HepG2 (cell line): ENCODE data around the gene CTIF. TPM values are rescaled to one million over a fixed set of nuclear protein-coding genes. Genes with fewer than 3 reads are reported as not detected.

ENCODE experiments used
- ATAC-seq: fragments of 200-7000 bp; cut with Tn5 transposase; 3 replicates; pipeline ENCODE4 v1.9.1; 2020; ENCODE audit warnings: mild to moderate bottlenecking, moderate library complexity
- BruUV-seq: library from RNA; stranded (reverse); fragments of 400-500 nt; replicated peaks from 2 replicates; lab custom pipeline; 2021; lab: Mats Ljungman, UMichigan
- CTCF ChIA-PET: fragments of 300-600 bp; formaldehyde crosslinking; extraction: SDS; loops from one replicate; lab custom pipeline; 2021; ENCODE audit warnings: low total read pairs, inconsistent platforms, low intra/inter-chr PET ratio; lab: Yijun Ruan, JAX
- POLR2A ChIA-PET: fragments of 350-600 bp; sonication (Branson Sonifier 250); formaldehyde crosslinking; loops from one replicate; lab custom pipeline; 2020; ENCODE audit warnings: antibody characterized with exemption, inconsistent platforms; lab: Yijun Ruan, JAX
- DNase-seq: peaks from one replicate; pipeline ENCODE4 v3.0.0-alpha.2; 2015; ENCODE audit warnings: low spot score
- FAIRE-seq: peaks from 3 replicates; lab custom pipeline; 2011; peaks lifted over from hg19 to GRCh38; lab: Jason Lieb, UNC
- H2AFZ ChIP-seq: one replicate; pipeline ENCODE4 v1.6.1; 2011; ENCODE audit warnings: low read length, inconsistent platforms
- H3K27ac ChIP-seq: fragments of 300-600 bp; 3 replicates; pipeline ENCODE4 v1.8.0; 2011; ENCODE audit warnings: mixed run types, mild to moderate bottlenecking, mixed read lengths, low read length, inconsistent platforms; ENCODE audit not compliant: insufficient read depth; ENCODE audit errors: extremely low read length
- H3K27me3 ChIP-seq, 2 experiments: fragments of 200-600 bp in 1 of 2; 2 replicates in 1 of 2; 3 replicates in 1 of 2; pipeline versions ENCODE4 v1.6.0 to v1.8.0; 2011; ENCODE audit warnings: low read length in 2 of 2, mild to moderate bottlenecking in 2 of 2, moderate library complexity in 2 of 2, inconsistent platforms in 1 of 2; ENCODE audit not compliant: insufficient read depth in 2 of 2, control insufficient read depth in 1 of 2
- H3K36me3 ChIP-seq, 2 experiments: fragments of 200-600 bp in 1 of 2; replicated peaks in 1 of 2; 2 replicates in 1 of 2; 3 replicates in 1 of 2; pipeline versions ENCODE4 v1.5.1 to v1.8.0; 2011; ENCODE audit warnings: low read length in 2 of 2, inconsistent platforms in 1 of 2; ENCODE audit not compliant: insufficient read depth in 2 of 2, control insufficient read depth in 1 of 2
- H3K4me1 ChIP-seq: 2 replicates; pipeline ENCODE4 v1.5.1; 2012; ENCODE audit warnings: low read length, inconsistent platforms; ENCODE audit not compliant: insufficient read depth
- H3K4me2 ChIP-seq: 2 replicates; pipeline ENCODE4 v1.6.0; 2011; ENCODE audit warnings: low read depth, low read length, inconsistent platforms
- H3K4me3 ChIP-seq, 3 experiments: fragments of 200-600 bp in 1 of 3; sonication (generic), shearing (Covaris generic) in 1 of 3; replicated peaks in 1 of 3; 2 replicates each; pipeline ENCODE4 v1.5.1; 2011 to 2016; ENCODE audit warnings: low read length in 3 of 3, inconsistent platforms in 2 of 3, low read depth in 2 of 3, mild to moderate bottlenecking in 2 of 3, control low read depth in 1 of 3, mixed read lengths in 1 of 3; ENCODE audit not compliant: insufficient read depth in 1 of 3
- H3K79me2 ChIP-seq: one replicate; pipeline ENCODE4 v1.6.1; 2011; ENCODE audit warnings: low read length, inconsistent platforms; ENCODE audit not compliant: insufficient read depth
- H3K9ac ChIP-seq: 2 replicates; pipeline ENCODE4 v1.6.0; 2011; ENCODE audit warnings: mild to moderate bottlenecking, low read depth, low read length, inconsistent platforms; ENCODE audit not compliant: insufficient read depth
- H3K9me3 ChIP-seq: 2 replicates; pipeline ENCODE4 v1.5.1; 2012; ENCODE audit warnings: mild to moderate bottlenecking, low read length
- H4K20me1 ChIP-seq: 2 replicates; pipeline ENCODE4 v1.6.0; 2011; ENCODE audit warnings: inconsistent platforms, mild to moderate bottlenecking, low read length, moderate library complexity; ENCODE audit not compliant: insufficient read depth
- AKNA ChIP-seq: sonication (generic); formaldehyde crosslinking; IDR thresholded peaks from 2 replicates; pipeline ENCODE4 v1.4.0; 2020; ENCODE audit warnings: missing genetic modification reagents, borderline replicate concordance
- ATM ChIP-seq: fragments of 450-650 bp; IDR thresholded peaks from 2 replicates; pipeline ENCODE4 v1.7.1; 2017; ENCODE audit warnings: mild to moderate bottlenecking, borderline replicate concordance
- CHD4 ChIP-seq: fragments of 200-600 bp; sonication (generic); IDR thresholded peaks from 2 replicates; pipeline ENCODE4 v1.7.0; 2017; ENCODE audit warnings: mild to moderate bottlenecking, low read length, borderline replicate concordance
- IKZF4 ChIP-seq: sonication (generic); formaldehyde crosslinking; IDR thresholded peaks from 2 replicates; pipeline ENCODE4 v1.5.1; 2020; ENCODE audit warnings: borderline replicate concordance, mild to moderate bottlenecking, low read depth, missing genetic modification reagents; ENCODE audit errors: not compliant biosample characterization
- MAF1 ChIP-seq: sonication (generic); formaldehyde crosslinking; IDR thresholded peaks from 2 replicates; pipeline ENCODE4 v1.5.0; 2020; ENCODE audit warnings: missing genetic modification reagents, borderline replicate concordance
- NRL ChIP-seq: sonication (generic); formaldehyde crosslinking; IDR thresholded peaks from 2 replicates; pipeline ENCODE4 v1.5.0; 2020; ENCODE audit warnings: missing genetic modification reagents, mild to moderate bottlenecking, moderate library complexity, borderline replicate concordance
- PTBP1 ChIP-seq: fragments of 200-400 bp; formaldehyde crosslinking; IDR thresholded peaks from 2 replicates; pipeline ENCODE4 v1.6.1; 2018; ENCODE audit warnings: low read length, low read depth; ENCODE audit not compliant: poor library complexity, severe bottlenecking
- ZKSCAN5 ChIP-seq: sonication (generic); formaldehyde crosslinking; IDR thresholded peaks from 2 replicates; pipeline ENCODE4 v1.5.1; 2020; ENCODE audit warnings: mild to moderate bottlenecking, missing genetic modification reagents
- ZMYM3 ChIP-seq: sonication (generic); formaldehyde crosslinking; IDR thresholded peaks from 2 replicates; pipeline ENCODE4 v1.5.1; 2020; ENCODE audit warnings: mild to moderate bottlenecking, missing genetic modification reagents
- ZNF557 ChIP-seq: sonication (generic); formaldehyde crosslinking; IDR thresholded peaks from 2 replicates; pipeline ENCODE4 v1.4.0; 2020; ENCODE audit warnings: missing genetic modification reagents
- ZNF609 ChIP-seq: sonication (generic); formaldehyde crosslinking; IDR thresholded peaks from 2 replicates; pipeline ENCODE4 v1.4.0; 2020; ENCODE audit warnings: mild to moderate bottlenecking, missing genetic modification reagents, borderline replicate concordance
- ZNF749 ChIP-seq: sonication (generic); formaldehyde crosslinking; IDR thresholded peaks from 2 replicates; pipeline ENCODE4 v1.8.0; 2022; ENCODE audit warnings: mild to moderate bottlenecking, missing genetic modification reagents, moderate library complexity, borderline replicate concordance
- ZNF788 ChIP-seq: sonication (generic); formaldehyde crosslinking; IDR thresholded peaks from 2 replicates; pipeline ENCODE4 v1.5.0; 2020; ENCODE audit warnings: mild to moderate bottlenecking, missing genetic modification reagents, borderline replicate concordance
- WGBS: methylation state at CpG from one replicate; pipeline ENCODE4 v1.1.6; 2017; ENCODE audit warnings: low lambda C conversion rate; 5-methylcytosine and 5-hydroxymethylcytosine counted together
- in situ Hi-C: cut with HindIII; loops from 2 replicates; pipeline ENCODE4 v1.10.0; 2017; ENCODE audit warnings: low pct_unique_long_range_greater_than_20kb; ENCODE audit not compliant: extremely low pct_ligation_motif_present
- intact Hi-C: fragments of 100-400 bp; cut with micrococcal nuclease; formaldehyde crosslinking; loops from one replicate; pipeline ENCODE4 v1.10.0; 2022; ENCODE audit not compliant: unreplicated experiment
- polyA plus RNA-seq, 8 experiments: library from polyadenylated mRNA; depleted of rRNA in 3 of 8; stranded (reverse) in 7 of 8; unstranded in 1 of 8; fragments of >200 nt; fragmentation: Illumina TruSeq in 4 of 8; extraction: Trizol in 4 of 8; gene quantifications; 2 replicates each; pipeline versions ENCODE4 v1.2.1 to v1.2.3, GENCODE V29; 2011 to 2016; ENCODE audit warnings: low read depth in 4 of 8, missing spikeins in 1 of 8, mixed read lengths in 1 of 8; ENCODE audit not compliant: insufficient read depth in 1 of 8
- total RNA-seq, 5 experiments: library from RNA; depleted of rRNA; stranded (reverse); fragments of >200 nt; fragmentation: Illumina TruSeq; extraction: Trizol; gene quantifications; 2 replicates each; pipeline ENCODE4 v1.2.3, GENCODE V29; 2016; ENCODE audit warnings: low read depth in 1 of 5

Gene CTIF
- total and polyA plus RNA-seq, 2 of the 13 experiments (the other 11 are each of a cell fraction or from before 2014, with no cell fraction given) = 18.2 to 28.0 TPM

- H3K27ac ChIP-seq = peak overlapping the region; percentile 41
- peaks cover 71% of the 10 kb centered on the region for H3K4me1 ChIP-seq
- intact Hi-C loops (loop anchor here (1.0 to 10.0 kb wide), 5 partner anchors 20 to 278 kb away; no protein-coding TSS in a partner anchor), in situ Hi-C loops (loop anchor here (5.0 to 10.0 kb wide), 3 partner anchors 51 to 352 kb away; no protein-coding TSS in a partner anchor)
- no peaks in the 10 kb centered on the region; a peak in 1 of 5 replicates for H3K27me3 ChIP-seq
- H3K9me3 ChIP-seq = no peaks in the 10 kb centered on the region
- BruUV-seq = no TSS peak
- FAIRE-seq = no peak
- no peak for DNase-seq
- no peak for ATAC-seq
- peak overlapping the region; percentile 80 for H3K4me2 ChIP-seq
- H3K4me3 ChIP-seq = peak overlapping the region in 2 of 3 experiments; percentile 42 to 61; a peak in 3 of 6 replicates
- no peak overlapping the region for H2AFZ ChIP-seq
- H3K9ac ChIP-seq = peak overlapping the region; percentile 53
- no peaks in the 10 kb centered on the region for H3K79me2 ChIP-seq
- no peaks in the 10 kb centered on the region for H4K20me1 ChIP-seq
- POLR2A ChIA-PET = interaction anchor here (1.2 to 1.5 kb wide), 2 partner anchors 34 to 52 kb away, joined by 3 to 4 read pairs; no protein-coding TSS in a partner anchor
- no peaks in the 10 kb centered on the region for H3K36me3 ChIP-seq
- 14% methylated on average over 8 of the region's 8 CpGs for WGBS
- CTCF ChIA-PET = interaction anchor here (0.7 to 1.5 kb wide), 4 partner anchors 53 to 220 kb away, joined by 3 to 7 read pairs (median 4); no protein-coding TSS in a partner anchor
- no peak for TF ChIP-seq ATM
- TF ChIP-seq CHD4 = peak; percentile 94; the same call in 1 of the 2 replicates
- TF ChIP-seq IKZF4 = peak; percentile 51
- peak; percentile 67 for TF ChIP-seq NRL (CRISPR knock-in tag)
- no peak for TF ChIP-seq AKNA
- peak; percentile 31; the same call in 1 of the 2 replicates for TF ChIP-seq ZKSCAN5 (CRISPR knock-in tag)
- TF ChIP-seq MAF1 (CRISPR knock-in tag) = no peak
- TF ChIP-seq ZNF788 (CRISPR knock-in tag) = 0 out of 2 replicates have a peak, but pooled peaks have one; percentile 41
- no peak for TF ChIP-seq ZNF557
- TF ChIP-seq ZNF749 (CRISPR knock-in tag) = 0 out of 2 replicates have a peak, but pooled peaks have one; percentile 23
- TF ChIP-seq PTBP1 = peak; percentile 9
- no peak for TF ChIP-seq ZNF609
- peak; percentile 97 for TF ChIP-seq ZMYM3 (CRISPR knock-in tag)
Observed at GRCh38 chr18:48896326-48896874, 357.6 kb downstream of the CTIF start.
